DOHH2 (cell line): Measurements from ENCODE around the gene MRPL45.
"Not testable (repeated sequence)": the region's sequence is repeated elsewhere in the genome, so short reads cannot be mapped to it uniquely, and the experiment has no call there.

Source experiments
- H3F3A ChIP-seq: fragments of 200-600 bp; sonication (generic), shearing (Covaris generic); 2 replicates; pipeline ENCODE4 v1.6.0; 2016; ENCODE audit warnings: antibody characterized with exemption, mild to moderate bottlenecking; ENCODE audit not compliant: control insufficient read depth, insufficient read depth
- H3K27ac ChIP-seq: fragments of 200-600 bp; sonication (generic); 2 replicates; pipeline ENCODE4 v1.5.1; 2014; ENCODE audit warnings: low read depth, mild to moderate bottlenecking, low read length, moderate library complexity
- H3K27me3 ChIP-seq: fragments of 200-600 bp; sonication (generic); 2 replicates; pipeline ENCODE4 v1.6.1; 2014; ENCODE audit warnings: mild to moderate bottlenecking, low read length, mixed read lengths; ENCODE audit not compliant: control insufficient read depth
- H3K36me3 ChIP-seq: fragments of 200-600 bp; sonication (generic); 2 replicates; pipeline ENCODE4 v1.6.1; 2014; ENCODE audit warnings: mild to moderate bottlenecking, low read length, moderate library complexity, mixed read lengths; ENCODE audit not compliant: control insufficient read depth
- H3K4me1 ChIP-seq: fragments of 200-600 bp; sonication (generic); 2 replicates; pipeline ENCODE4 v1.6.1; 2014; ENCODE audit warnings: mild to moderate bottlenecking, low read length, mixed read lengths; ENCODE audit not compliant: control insufficient read depth
- H3K4me2 ChIP-seq: fragments of 200-600 bp; sonication (generic); 2 replicates; pipeline ENCODE4 v1.6.0; 2014; ENCODE audit warnings: mild to moderate bottlenecking, low read length, moderate library complexity
- H3K4me3 ChIP-seq: fragments of 200-600 bp; sonication (generic); 2 replicates; pipeline ENCODE4 v1.5.1; 2014; ENCODE audit warnings: mild to moderate bottlenecking, low read length, mixed read lengths
- H3K79me2 ChIP-seq: fragments of 200-600 bp; sonication (generic); 2 replicates; pipeline ENCODE4 v1.6.1; 2014; ENCODE audit warnings: mild to moderate bottlenecking, low read length, mixed read lengths; ENCODE audit not compliant: control insufficient read depth
- H3K9me2 ChIP-seq: fragments of 200-600 bp; sonication (generic); replicated peaks from 2 replicates; pipeline ENCODE4 v1.6.1; 2014; ENCODE audit warnings: mild to moderate bottlenecking, low read length, mixed read lengths; ENCODE audit not compliant: control insufficient read depth
- H3K9me3 ChIP-seq: fragments of 200-600 bp; sonication (generic); 2 replicates; pipeline ENCODE4 v1.6.1; 2014; ENCODE audit warnings: antibody characterized with exemption, low read length, mixed read lengths; ENCODE audit not compliant: control insufficient read depth, insufficient read depth
- H4K20me1 ChIP-seq: fragments of 200-600 bp; sonication (generic); 2 replicates; pipeline ENCODE4 v1.6.0; 2014; ENCODE audit warnings: low read depth, mild to moderate bottlenecking, antibody characterized with exemption, low read length, moderate library complexity; ENCODE audit not compliant: control insufficient read depth, insufficient read depth
- CTCF ChIP-seq: fragments of 200-600 bp; sonication (generic); IDR thresholded peaks from one replicate; pipeline ENCODE4 v1.5.1; 2014; ENCODE audit warnings: antibody characterized with exemption, mild to moderate bottlenecking, low read depth, low read length; ENCODE audit not compliant: poor library complexity, severe bottlenecking

Gene MRPL45

GRCh38 chr17:38269552-38269951, 27.4 kb upstream of the MRPL45 start:
- not testable (repeated sequence) for H4K20me1 ChIP-seq, H3K27ac ChIP-seq, H3K36me3 ChIP-seq, H3K4me1 ChIP-seq, H3K4me2 ChIP-seq, H3K4me3 ChIP-seq, H3K9me3 ChIP-seq, H3F3A ChIP-seq, H3K27me3 ChIP-seq, H3K9me2 ChIP-seq, H3K79me2 ChIP-seq

GRCh38 chr17:38285994-38286393, 11.0 kb upstream of the MRPL45 start:
- not testable (repeated sequence) for H3K4me1 ChIP-seq, H3F3A ChIP-seq, H3K9me3 ChIP-seq, H4K20me1 ChIP-seq, H3K9me2 ChIP-seq, H3K4me3 ChIP-seq, H3K4me2 ChIP-seq, H3K36me3 ChIP-seq, H3K27ac ChIP-seq, H3K27me3 ChIP-seq, H3K79me2 ChIP-seq

- H3K4me1 ChIP-seq, H3K27me3 ChIP-seq, H3K79me2 ChIP-seq, H3K4me3 ChIP-seq, H3K4me2 ChIP-seq, H3K36me3 ChIP-seq, H3K9me3 ChIP-seq, H4K20me1 ChIP-seq, H3K27ac ChIP-seq, H3F3A ChIP-seq, H3K9me2 ChIP-seq: not testable (repeated sequence)
Measured at GRCh38 chr17:38286501-38287091, 10.4 kb upstream of the MRPL45 start.

GRCh38 chr17:38288217-38288827, 8.6 kb upstream of the MRPL45 start:
- not testable (repeated sequence) for H3K9me2 ChIP-seq, H3K36me3 ChIP-seq, H3K27me3 ChIP-seq, H4K20me1 ChIP-seq, H3K79me2 ChIP-seq, H3K4me3 ChIP-seq, H3K27ac ChIP-seq, H3K4me1 ChIP-seq, H3K4me2 ChIP-seq, H3F3A ChIP-seq, H3K9me3 ChIP-seq
- peak; percentile 18 for TF ChIP-seq CTCF

GRCh38 chr17:38289760-38290159, 7.2 kb upstream of the MRPL45 start:
- not testable (repeated sequence) for H3K4me3 ChIP-seq, H3K9me3 ChIP-seq, H3K9me2 ChIP-seq, H4K20me1 ChIP-seq, H3K4me2 ChIP-seq, H3K36me3 ChIP-seq, H3K4me1 ChIP-seq, H3K27me3 ChIP-seq, H3F3A ChIP-seq, H3K79me2 ChIP-seq, H3K27ac ChIP-seq

- H3K4me2 ChIP-seq, result peak overlapping the region; percentile 43
- not testable (repeated sequence) for H3K4me1 ChIP-seq, H3K27me3 ChIP-seq, H3K9me2 ChIP-seq, H3K9me3 ChIP-seq, H4K20me1 ChIP-seq, H3K79me2 ChIP-seq, H3K36me3 ChIP-seq, H3K27ac ChIP-seq, H3F3A ChIP-seq
- H3K4me3 ChIP-seq, result peak overlapping the region; percentile 82
Measured at GRCh38 chr17:38295602-38296365, 1.2 kb upstream of the MRPL45 start.
